ENCODE measurements around the gene TAL1. TPM values are rescaled to one million over a fixed set of nuclear protein-coding genes. Genes with fewer than 3 reads are reported as not detected.

Gene TAL1
- total and polyA plus RNA-seq, 2 of the 13 experiments (the other 11 are each of a cell fraction or from before 2014, with no cell fraction given): 0.05 TPM; not detected in 1

DNA sequence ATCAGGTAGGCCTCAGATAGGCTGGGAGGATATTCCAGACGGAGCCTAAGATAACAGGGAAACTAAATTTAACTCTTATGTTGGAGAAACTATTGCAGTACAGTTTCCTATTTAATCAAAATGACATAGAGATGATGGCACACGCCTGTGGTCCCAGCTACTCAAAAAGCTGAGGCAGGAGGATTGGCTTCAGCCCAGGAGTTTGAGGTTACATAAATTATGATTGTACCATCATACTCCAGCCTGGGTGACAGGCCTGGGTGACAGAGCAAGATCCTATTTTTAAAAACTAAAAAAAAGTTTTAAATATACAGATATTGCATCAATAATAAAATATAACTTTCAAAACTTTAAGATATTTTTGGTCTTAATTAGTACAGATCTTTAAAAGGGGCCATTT is 25.2 kb upstream of the TAL1 start:
- Histone ChIP-seq H3K9me3 (ENCODE audit: low read length) (no peaks in the 10 kb centered on the region), H3K27me3 (ENCODE audit: control insufficient read depth in 1 of 2, insufficient read depth in 2 of 2, low read length in 2 of 2) (no peaks in the 10 kb centered on the region), H3K36me3 (replicated peaks in 1 of 2; ENCODE audit: control insufficient read depth in 1 of 2, insufficient read depth in 2 of 2, low read length in 2 of 2) (peaks cover 5 to 36% of the 10 kb centered on the region in 2 experiments; a peak in 4 of 5 replicates), H3K9ac (ENCODE audit: insufficient read depth, low read depth, low read length) (no peak overlapping the region), H3K4me2 (ENCODE audit: low read depth, low read length) (no peak overlapping the region), H4K20me1 (ENCODE audit: insufficient read depth, low read length) (no peaks in the 10 kb centered on the region), H3K4me3 (replicated peaks in 1 of 3; ENCODE audit: insufficient read depth in 1 of 3, low read depth in 2 of 3, low read length in 3 of 3) (no peak overlapping the region), H3K4me1 (ENCODE audit: insufficient read depth, low read length) (peaks cover 27% of the 10 kb centered on the region), H3K27ac (ENCODE audit: extremely low read length, insufficient read depth, low read length) (no peak overlapping the region), H3K79me2 (ENCODE audit: insufficient read depth, low read length) (no peaks in the 10 kb centered on the region), H2AFZ (ENCODE audit: low read length) (no peak overlapping the region)
- no peak for FAIRE-seq
- CTCF ChIA-PET (ENCODE audit: low intra/inter-chr PET ratio, low total read pairs): no interaction called here
- no TSS peak for BruUV-seq (replicated peaks)
- ATAC-seq: no peak
- no peak for DNase-seq (ENCODE audit: low spot score)
- POLR2A ChIA-PET: no interaction called here
- WGBS (ENCODE audit: low lambda C conversion rate): 98% methylated on average over 2 of the region's 2 CpGs
- intact Hi-C loops (cut with micrococcal nuclease; ENCODE audit: unreplicated experiment): no loop called here
- in situ Hi-C loops (cut with HindIII; ENCODE audit: extremely low pct_ligation_motif_present, low pct_unique_long_range_greater_than_20kb): no loop called here
- TF ChIP-seq ZKSCAN5 (CRISPR knock-in tag; IDR thresholded peaks at IDR 0.05) (no peak), ZNF773 (CRISPR knock-in tag; IDR thresholded peaks at IDR 0.05; ENCODE audit: borderline replicate concordance) (no peak), NRL (CRISPR knock-in tag; IDR thresholded peaks at IDR 0.05; ENCODE audit: borderline replicate concordance) (no peak), KLF6 (CRISPR knock-in tag; IDR thresholded peaks at IDR 0.05) (no peak), HIVEP1 (CRISPR knock-in tag; IDR thresholded peaks at IDR 0.05) (no peak), MAFG (CRISPR knock-in tag; IDR thresholded peaks at IDR 0.05) (no peak), PRMT3 (CRISPR knock-in tag; IDR thresholded peaks at IDR 0.05; ENCODE audit: borderline replicate concordance, low read depth) (no peak), ZNF572 (CRISPR knock-in tag; IDR thresholded peaks at IDR 0.05) (no peak)
- TF ChIP-seq, protein P1, sequence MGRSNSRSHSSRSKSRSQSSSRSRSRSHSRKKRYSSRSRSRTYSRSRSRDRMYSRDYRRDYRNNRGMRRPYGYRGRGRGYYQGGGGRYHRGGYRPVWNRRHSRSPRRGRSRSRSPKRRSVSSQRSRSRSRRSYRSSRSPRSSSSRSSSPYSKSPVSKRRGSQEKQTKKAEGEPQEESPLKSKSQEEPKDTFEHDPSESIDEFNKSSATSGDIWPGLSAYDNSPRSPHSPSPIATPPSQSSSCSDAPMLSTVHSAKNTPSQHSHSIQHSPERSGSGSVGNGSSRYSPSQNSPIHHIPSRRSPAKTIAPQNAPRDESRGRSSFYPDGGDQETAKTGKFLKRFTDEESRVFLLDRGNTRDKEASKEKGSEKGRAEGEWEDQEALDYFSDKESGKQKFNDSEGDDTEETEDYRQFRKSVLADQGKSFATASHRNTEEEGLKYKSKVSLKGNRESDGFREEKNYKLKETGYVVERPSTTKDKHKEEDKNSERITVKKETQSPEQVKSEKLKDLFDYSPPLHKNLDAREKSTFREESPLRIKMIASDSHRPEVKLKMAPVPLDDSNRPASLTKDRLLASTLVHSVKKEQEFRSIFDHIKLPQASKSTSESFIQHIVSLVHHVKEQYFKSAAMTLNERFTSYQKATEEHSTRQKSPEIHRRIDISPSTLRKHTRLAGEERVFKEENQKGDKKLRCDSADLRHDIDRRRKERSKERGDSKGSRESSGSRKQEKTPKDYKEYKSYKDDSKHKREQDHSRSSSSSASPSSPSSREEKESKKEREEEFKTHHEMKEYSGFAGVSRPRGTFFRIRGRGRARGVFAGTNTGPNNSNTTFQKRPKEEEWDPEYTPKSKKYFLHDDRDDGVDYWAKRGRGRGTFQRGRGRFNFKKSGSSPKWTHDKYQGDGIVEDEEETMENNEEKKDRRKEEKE (IDR thresholded peaks at IDR 0.05): no peak
- TF ChIP-seq, protein P2, sequence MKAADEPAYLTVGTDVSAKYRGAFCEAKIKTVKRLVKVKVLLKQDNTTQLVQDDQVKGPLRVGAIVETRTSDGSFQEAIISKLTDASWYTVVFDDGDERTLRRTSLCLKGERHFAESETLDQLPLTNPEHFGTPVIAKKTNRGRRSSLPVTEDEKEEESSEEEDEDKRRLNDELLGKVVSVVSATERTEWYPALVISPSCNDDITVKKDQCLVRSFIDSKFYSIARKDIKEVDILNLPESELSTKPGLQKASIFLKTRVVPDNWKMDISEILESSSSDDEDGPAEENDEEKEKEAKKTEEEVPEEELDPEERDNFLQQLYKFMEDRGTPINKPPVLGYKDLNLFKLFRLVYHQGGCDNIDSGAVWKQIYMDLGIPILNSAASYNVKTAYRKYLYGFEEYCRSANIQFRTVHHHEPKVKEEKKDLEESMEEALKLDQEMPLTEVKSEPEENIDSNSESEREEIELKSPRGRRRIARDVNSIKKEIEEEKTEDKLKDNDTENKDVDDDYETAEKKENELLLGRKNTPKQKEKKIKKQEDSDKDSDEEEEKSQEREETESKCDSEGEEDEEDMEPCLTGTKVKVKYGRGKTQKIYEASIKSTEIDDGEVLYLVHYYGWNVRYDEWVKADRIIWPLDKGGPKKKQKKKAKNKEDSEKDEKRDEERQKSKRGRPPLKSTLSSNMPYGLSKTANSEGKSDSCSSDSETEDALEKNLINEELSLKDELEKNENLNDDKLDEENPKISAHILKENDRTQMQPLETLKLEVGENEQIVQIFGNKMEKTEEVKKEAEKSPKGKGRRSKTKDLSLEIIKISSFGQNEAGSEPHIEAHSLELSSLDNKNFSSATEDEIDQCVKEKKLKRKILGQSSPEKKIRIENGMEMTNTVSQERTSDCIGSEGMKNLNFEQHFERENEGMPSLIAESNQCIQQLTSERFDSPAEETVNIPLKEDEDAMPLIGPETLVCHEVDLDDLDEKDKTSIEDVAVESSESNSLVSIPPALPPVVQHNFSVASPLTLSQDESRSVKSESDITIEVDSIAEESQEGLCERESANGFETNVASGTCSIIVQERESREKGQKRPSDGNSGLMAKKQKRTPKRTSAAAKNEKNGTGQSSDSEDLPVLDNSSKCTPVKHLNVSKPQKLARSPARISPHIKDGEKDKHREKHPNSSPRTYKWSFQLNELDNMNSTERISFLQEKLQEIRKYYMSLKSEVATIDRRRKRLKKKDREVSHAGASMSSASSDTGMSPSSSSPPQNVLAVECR (CRISPR knock-in tag; IDR thresholded peaks at IDR 0.05; ENCODE audit: borderline replicate concordance): no peak
- TF ChIP-seq, protein P3, sequence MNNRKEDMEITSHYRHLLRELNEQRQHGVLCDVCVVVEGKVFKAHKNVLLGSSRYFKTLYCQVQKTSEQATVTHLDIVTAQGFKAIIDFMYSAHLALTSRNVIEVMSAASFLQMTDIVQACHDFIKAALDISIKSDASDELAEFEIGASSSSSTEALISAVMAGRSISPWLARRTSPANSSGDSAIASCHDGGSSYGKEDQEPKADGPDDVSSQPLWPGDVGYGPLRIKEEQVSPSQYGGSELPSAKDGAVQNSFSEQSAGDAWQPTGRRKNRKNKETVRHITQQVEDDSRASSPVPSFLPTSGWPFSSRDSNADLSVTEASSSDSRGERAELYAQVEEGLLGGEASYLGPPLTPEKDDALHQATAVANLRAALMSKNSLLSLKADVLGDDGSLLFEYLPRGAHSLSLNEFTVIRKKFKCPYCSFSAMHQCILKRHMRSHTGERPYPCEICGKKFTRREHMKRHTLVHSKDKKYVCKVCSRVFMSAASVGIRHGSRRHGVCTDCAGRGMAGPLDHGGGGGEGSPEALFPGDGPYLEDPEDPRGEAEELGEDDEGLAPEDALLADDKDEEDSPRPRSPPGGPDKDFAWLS (CRISPR knock-in tag; IDR thresholded peaks at IDR 0.05; ENCODE audit: borderline replicate concordance): no peak
- TF ChIP-seq, protein P4, sequence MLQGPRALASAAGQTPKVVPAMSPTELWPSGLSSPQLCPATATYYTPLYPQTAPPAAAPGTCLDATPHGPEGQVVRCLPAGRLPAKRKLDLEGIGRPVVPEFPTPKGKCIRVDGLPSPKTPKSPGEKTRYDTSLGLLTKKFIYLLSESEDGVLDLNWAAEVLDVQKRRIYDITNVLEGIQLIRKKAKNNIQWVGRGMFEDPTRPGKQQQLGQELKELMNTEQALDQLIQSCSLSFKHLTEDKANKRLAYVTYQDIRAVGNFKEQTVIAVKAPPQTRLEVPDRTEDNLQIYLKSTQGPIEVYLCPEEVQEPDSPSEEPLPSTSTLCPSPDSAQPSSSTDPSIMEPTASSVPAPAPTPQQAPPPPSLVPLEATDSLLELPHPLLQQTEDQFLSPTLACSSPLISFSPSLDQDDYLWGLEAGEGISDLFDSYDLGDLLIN (CRISPR knock-in tag; IDR thresholded peaks at IDR 0.05; ENCODE audit: borderline replicate concordance): no peak
- TF ChIP-seq, protein P5, sequence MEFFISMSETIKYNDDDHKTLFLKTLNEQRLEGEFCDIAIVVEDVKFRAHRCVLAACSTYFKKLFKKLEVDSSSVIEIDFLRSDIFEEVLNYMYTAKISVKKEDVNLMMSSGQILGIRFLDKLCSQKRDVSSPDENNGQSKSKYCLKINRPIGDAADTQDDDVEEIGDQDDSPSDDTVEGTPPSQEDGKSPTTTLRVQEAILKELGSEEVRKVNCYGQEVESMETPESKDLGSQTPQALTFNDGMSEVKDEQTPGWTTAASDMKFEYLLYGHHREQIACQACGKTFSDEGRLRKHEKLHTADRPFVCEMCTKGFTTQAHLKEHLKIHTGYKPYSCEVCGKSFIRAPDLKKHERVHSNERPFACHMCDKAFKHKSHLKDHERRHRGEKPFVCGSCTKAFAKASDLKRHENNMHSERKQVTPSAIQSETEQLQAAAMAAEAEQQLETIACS (CRISPR knock-in tag; IDR thresholded peaks at IDR 0.05): no peak
